C4-2B (cell line): Measurements from ENCODE around the gene BRIX1.

Source experiments
- ZFX ChIP-seq: fragments of 450-650 bp; IDR thresholded peaks from 2 replicates; pipeline ENCODE4 v1.6.1; 2017
- TF ChIP-seq, protein P1 (sequence below): fragments of 450-650 bp; conservative IDR thresholded peaks from 2 replicates; pipeline ENCODE4 v1.5.1; 2017; ENCODE audit warnings: mild to moderate bottlenecking

DNA sequence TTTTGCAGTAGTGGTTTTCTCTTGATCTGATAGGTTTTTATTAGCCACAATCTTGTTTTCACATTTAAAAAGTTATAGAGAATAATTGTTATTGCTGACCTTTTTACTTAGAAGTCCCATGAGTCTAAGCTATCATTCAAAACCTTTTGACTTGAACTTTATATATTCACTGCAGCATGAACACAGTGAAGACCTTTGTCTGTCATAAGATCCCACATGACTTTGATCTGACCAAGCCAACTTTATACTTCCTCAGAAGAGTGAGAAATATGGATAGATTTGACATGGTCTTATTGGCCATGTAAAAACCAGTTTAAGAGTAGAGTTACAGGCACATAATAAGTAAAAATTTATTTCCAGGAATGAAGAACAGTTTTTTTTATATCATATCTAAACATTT lies 34.3 kb upstream of the BRIX1 start:
- TF ChIP-seq, protein P1, sequence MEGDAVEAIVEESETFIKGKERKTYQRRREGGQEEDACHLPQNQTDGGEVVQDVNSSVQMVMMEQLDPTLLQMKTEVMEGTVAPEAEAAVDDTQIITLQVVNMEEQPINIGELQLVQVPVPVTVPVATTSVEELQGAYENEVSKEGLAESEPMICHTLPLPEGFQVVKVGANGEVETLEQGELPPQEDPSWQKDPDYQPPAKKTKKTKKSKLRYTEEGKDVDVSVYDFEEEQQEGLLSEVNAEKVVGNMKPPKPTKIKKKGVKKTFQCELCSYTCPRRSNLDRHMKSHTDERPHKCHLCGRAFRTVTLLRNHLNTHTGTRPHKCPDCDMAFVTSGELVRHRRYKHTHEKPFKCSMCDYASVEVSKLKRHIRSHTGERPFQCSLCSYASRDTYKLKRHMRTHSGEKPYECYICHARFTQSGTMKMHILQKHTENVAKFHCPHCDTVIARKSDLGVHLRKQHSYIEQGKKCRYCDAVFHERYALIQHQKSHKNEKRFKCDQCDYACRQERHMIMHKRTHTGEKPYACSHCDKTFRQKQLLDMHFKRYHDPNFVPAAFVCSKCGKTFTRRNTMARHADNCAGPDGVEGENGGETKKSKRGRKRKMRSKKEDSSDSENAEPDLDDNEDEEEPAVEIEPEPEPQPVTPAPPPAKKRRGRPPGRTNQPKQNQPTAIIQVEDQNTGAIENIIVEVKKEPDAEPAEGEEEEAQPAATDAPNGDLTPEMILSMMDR = no peak
- TF ChIP-seq ZFX = no peak
